GM19397 (cell line): ENCODE measurements around the gene CLCNKA.
"Not testable (repeated sequence)": the region's sequence is repeated elsewhere in the genome, so short reads cannot be mapped to it uniquely, and the experiment has no call there.

ENCODE experiments used
- ATAC-seq: cut with Tn5 transposase; IDR thresholded peaks from one replicate; pipeline ENCODE4 v1.9.1; 2021; ENCODE audit warnings: mild to moderate bottlenecking, moderate library complexity; ENCODE audit not compliant: unreplicated experiment

CLCNKA gene

DNA sequence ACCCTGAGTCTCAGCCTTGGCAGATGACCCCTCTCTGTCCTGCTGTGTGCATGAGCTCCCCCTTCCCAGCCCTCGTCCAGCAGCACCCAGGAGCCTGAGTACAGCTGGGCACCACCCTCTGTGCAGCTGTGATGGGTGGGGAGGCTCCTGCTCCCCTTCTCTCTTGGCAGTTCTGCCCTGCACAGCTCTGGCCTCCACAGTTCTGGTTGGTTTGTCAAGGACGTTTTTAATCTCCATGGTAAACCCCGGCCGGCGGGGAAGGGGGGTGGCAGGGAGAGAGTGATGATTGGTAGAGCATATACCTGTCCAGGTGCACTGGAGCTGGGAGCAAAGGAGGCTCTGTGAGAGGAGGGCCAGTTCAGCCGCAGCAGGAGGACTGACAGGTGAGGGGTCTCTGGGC, at the start of gene CLCNKA:
CLCNKA (plus strand) TSS at position 356 of the 400 bp plus-strand sequence. CDS start 584 bp downstream, outside the sequence.
- no peak for ATAC-seq

DNA sequence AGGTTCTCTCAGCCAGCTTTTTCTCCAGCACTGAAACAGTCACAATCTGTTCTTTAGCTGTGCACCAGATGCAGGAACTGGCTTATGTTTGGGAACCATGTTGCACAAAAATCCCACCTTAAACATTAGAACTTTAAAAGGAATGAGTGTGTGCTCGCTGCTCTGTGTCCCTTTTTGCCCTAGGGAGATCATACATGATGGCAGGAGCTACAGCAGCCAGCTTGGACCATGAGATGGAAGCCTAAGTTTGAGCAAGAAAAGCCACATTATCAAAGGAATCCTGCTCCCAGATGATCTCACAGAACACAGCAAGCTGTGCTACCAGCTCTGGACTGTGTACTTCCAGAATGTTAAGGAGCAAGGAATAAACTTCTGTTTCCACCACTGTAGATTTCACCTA, 49.4 kb upstream of the CLCNKA start:
- ATAC-seq: no peak

DNA sequence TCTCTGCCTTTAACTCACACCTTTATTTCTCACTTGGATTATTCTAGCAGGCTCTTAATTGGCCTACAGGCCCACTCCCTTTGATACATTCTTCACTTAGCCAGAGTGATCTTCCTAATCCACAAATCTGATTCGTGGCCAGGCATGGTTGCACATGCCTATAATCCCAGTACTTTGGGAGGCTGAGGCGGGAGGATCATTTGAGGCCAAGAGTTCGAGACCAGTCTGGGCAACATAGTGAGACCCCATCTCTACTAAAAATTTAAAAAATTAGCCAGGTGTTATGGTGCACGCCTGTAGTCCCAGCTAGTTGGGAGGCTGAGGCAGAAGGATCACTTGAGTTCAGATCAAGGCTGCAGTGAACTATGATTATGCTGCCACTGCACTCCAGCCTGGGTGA, 48.1 kb upstream of the CLCNKA start:
- ATAC-seq: no peak

DNA sequence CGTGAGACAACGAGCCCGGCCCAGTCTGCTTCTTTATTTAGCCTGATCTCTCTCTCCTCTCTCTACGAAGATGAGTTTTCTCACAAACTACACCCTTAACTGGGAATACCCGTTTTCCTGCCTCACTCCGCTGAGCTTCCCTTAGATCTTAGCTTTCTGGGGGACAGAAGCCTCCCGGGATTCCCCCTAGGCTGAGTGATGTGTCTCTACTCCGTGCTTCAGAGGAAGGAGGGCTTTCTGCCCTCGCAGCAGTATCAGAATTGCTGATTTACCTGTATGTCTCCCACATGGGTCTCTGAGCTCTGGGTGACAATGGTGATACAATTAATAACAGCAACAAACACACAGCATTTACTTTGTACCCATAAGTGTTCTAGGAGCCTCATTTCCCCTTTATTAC, 47.0 kb upstream of the CLCNKA start:
- ATAC-seq: no peak

DNA sequence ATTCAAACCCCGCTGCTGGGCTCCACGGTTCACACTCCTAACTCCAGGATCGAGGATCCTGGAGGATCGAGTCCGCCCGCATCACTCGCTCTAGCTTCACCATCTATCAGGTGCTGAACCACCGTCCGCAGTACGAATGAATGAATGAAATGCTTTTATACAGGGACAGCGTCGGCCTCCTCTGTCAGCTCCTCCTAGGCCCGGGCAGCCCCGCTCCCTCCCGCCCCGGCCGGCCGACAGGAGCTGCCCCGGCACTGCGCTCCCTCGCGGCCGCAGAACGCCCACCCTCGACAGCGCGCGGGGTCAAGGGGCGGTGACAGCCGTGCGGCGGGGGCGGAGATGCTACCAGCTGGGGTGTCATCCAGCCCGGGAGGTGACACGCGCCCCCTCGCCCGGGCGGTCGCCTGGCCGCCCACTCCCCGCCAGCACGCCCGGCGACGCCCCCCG, 46.5 kb upstream of the CLCNKA start:
- peak; percentile 46 for ATAC-seq

DNA sequence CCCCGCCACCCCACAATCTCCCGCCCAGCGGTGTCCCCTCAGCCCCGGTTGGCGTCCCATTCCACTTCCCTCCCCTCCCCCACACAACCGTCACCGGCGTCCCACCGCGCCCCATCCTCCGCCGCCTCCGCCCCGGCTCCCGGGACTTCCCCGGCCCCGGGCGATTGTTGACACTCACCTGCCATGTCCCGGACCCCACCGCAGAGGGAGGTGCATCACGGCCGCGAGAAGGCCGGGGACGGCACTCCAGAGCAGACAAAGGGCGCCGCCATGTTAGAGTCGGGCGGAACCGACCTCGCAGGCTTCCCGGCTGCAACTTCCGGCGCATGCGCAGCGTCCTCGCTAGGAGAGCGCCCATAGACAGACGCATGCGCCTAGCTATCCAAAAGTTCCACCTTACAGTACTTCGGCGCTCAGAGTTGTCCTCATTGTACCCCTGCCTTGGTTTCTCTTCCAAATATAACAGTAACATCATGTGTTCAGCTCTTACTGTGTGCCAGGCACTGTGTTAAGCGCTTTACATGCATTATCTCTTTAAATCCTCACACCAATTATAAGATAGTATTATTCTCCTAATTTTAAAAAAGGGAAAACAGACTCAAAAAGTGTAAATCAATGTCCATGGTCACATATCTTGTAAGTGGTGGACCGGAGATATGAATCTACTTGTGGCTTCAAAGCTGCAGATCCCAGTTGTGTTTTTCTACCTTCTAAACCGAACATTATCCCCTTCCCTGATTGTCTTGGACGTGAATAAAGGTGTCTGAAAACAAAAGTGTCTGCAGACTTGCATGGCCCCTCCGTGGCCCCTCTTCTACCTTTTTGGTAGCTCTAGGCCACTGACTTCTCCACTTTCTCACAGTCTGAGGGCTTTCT, 45.8 kb upstream of the CLCNKA start, which contains the start of gene ZBTB17:
ZBTB17 (minus strand) TSS at position 297 of the 876 bp plus-strand sequence. CDS start 27,606 bp downstream, outside the sequence.
- ATAC-seq: peak; percentile 80

DNA sequence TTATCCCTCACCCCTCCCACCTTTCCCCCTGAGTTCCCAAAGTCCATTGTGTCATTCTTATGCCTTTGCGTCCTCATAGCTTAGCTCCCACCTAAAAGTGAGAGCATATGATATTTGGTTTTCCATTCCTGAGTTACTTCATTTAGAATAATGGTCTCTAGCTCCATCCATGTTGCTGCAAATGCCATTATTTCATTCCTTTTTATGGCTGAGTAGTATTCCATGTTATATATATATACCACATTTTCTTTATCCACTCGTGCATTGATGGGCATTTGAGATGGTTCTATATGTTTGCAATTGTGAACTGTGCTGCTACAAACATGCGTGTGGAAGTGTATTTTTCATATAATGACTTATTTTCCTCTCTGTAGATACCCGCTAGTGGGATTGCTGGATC, 43.9 kb upstream of the CLCNKA start:
- not testable (repeated sequence) for ATAC-seq

DNA sequence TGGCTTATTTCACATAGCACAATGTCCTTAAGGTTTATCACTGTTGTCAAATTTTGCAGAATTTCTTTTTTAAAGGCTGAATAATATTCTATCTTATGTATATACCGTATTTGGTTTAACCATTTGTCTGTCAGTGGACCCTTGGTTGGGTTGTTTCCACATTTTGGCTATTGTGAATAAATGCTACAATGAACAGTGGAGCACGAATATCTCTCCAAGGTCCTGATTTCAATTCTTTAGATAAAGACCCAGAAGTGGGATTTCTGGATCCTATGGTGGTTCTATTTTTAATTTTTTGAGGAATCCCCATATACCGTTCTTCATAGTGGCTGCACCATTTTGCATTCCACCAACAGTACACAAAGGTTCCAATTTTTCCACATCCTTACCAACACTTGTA, 40.2 kb upstream of the CLCNKA start:
- no peak for ATAC-seq

DNA sequence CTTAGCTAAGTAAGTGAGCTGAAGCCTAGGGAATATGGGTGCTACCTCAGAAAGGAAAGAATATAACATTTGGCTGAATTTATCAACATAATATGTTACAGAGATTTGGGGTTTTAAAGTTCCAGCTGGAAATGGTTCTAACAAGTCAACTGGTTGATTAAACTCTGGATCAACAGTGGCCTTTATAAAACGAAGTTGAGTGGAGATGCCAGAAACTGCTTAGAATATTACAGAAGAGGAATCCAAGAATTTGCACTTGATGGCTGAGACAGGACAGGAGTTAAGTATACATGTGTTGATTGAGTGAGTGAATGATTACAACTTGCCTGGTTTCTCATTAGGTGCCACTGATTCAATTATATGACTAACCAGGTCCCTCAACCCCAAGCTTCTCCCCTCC, 38.6 kb upstream of the CLCNKA start:
- ATAC-seq: no peak

DNA sequence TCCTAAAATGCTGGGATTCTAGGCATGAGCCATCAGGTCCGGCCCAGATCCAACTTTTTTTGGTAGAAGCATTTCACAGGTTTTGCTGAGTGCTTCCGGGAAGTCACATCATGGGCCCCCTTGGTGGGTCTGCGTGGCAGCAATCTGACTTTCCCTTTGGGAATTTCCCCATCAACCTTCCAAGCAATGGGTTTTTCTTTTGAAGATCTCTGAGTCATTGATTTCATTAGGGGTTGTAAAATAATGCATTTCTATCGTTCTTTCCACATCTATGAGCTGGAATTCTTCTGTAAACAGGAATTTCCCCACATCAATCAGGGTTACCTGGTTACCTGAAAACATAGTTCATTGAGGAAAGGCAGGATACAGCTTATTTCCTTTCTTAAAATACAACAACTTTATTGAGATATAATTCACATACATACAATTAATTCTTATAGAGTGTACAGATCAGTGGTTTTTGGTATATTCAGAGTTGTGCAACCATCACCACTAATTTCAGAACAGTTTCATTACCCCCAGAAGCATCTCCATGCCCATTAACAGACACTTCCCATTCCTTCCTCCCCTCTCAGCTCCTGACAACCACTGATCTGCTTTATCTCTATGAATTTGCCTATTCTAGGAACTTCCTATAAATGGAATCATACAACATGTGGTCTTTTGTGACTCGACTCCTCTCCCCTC, 36.1 kb upstream of the CLCNKA start:
- no peak for ATAC-seq

DNA sequence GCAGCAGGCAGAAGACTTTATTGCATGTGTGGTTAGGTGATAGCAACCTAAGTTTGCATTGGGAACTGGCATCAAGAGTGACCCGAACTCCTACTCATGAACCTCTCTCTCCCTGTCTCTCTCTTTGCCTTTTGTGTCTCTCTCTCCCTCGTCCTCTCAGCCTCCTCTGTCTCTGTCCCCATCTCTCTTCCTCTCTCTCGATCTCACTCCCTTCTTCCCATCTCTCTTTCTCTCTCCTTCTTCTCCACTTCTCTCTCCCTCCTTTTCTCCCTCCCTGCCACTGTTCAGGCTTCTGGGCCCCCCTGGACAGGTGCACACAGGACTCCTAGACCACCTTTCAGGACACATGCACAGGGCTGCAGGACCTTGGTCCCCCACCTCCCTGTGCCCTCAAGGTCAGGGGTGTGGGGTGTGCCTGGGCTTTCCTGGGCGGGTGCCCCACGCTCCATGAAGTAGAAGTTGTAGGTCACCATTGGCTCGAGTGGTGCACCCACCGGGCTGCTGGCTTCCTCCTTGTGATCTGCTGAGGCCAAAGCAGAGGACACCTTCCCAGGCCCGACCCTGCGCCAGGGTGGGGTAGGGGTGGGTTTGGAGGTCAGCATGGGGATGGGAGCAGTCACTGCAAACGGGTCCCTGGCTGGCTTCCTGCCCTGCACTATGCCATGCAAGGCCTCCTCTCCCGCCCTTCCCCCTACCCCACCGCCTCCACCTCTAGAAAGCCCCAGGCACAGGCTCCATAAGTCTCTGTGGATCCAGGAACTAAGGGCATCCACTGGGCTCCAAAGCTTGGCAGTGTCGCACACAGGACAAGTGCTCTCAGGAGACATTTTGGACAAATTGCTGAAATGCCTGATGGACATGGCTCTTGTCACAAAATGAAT, 32.7 kb upstream of the CLCNKA start:
- no peak for ATAC-seq

DNA sequence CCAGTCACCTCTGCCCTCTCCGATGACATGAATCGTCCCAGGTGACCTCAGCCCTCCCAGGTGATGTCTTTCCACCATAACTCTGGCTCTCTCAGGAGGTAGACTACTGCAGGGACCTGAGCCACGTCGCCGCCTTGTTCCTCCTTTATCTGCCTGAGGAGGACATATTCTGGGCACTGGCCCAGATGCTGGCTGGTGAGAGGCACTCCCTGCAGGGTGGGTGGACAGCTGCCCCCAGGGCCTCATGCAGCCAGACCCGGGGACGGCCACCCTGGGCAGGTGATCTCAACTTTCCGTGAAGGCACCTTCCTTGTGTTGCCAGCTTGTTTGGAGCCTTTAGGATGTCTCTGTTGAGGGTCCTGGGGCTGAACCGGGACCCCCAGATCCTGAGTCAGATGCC, 32.1 kb upstream of the CLCNKA start:
- ATAC-seq: no peak

DNA sequence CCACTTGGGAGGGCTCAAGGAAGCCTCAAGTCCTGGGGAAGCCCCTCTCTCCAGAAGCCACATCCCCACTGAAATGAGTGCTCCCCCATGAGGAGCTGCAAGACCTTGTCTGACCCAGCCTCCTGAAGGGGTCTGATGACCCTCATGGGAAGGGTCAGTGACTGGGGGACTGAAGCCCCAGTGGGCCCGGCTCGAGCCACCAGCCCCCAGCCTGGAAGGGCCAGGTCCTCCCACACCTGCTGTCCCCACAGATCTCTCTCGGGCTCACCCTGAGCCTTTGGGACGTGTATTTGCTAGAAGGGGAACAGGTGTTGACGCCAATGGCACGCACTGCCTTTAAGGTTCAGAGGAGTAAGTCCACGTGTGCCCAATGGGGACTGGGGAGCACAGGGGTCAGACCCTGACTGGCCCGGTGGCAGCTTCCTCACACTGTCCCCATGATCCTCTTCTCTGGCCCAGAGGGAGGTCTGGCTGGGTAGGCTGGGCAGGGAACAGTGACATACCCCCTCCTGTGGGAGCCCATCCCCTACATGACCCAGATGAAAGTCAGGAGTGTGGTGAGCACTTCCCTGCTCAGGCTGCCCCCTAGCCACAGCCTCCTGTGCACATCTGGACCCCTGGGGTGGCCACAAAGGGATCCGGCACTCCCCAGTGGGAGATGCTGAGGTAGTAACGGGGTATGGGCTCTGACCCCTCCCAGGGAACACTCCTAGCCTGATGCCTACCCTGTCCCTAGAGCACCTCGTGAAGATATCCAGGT, 30.2 kb upstream of the CLCNKA start:
- ATAC-seq: no peak

DNA sequence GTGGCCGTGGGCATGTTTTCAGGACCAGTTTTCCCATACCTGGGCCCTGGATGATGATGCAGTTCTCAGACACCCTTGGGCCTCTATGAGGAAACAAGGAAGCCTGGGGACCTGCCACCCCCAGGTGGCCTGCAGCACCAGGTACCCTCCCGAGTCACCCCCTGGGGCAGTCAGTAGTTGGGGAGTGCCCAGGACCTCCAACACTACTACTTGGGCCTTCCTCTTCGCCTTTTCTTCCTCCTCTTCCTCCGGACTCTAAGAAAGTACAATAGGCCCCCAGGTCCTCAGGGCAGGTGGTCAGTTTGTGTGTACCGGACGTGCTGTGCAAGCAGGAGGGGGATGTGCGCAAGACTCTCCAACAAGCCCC, 29.7 kb upstream of the CLCNKA start:
- no peak for ATAC-seq

DNA sequence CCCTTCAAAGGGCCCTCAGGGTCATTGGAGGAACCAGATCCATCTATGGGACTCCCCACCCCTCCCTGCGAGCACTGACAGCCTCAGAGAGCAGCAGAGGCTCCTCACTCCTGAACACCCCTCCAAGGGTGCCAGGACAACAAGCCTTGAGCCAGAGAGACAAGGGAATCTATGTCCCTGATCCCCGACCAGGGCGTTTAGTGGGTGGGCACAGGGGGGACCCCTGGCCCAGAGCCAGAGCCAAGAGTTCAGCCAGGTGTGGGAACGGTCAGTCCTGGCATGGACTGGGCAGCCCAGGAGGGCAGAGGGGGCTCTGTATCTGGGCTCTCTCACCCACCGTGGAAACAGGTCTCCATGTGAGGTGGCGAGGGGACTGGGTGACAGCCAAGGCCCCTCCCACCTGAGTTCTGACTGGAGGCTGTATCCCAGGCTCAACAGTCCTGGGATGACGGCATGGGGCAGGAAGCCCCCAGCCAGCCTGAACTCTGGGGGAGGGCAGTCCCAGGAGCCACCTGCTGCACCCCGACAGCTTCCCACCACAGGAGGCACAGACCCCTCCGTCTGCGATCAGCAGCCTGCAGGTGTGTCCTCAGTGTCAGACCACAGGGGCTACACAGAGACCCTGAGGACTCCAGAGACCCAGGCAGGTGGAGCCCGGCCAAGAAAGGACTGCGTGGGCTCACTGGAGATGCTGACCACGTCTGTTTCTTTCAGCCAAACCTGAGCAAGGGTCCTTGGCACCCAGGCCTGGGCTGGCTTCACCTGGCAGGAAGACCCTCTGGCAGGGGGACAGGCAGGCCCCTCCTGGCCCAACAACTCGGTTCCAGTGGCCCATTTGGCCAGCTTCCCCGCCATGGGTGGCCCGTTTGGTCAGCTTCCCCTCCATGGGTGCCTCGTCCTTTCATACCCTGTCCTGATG, 29.0 kb upstream of the CLCNKA start:
- no peak for ATAC-seq

DNA sequence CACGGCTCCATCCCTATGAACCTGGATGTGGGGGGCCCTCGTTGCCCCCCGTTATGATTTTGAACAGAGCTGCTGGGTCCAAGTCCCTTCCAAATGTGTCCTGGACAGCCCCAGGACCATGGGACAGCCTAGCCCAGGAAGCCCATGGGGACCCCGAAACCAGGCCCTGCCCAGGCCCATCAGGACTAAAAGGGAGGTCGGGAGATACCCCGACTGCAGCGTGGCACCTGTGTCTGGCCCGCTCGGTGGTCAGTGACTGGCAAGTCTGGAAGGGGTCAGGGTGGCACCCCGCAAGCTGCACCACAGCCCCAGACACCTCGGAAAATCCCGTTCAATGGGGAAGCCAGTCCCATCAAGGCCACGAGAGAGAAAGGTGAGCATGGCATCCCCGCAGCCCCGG, 28.2 kb upstream of the CLCNKA start:
- ATAC-seq: no peak

DNA sequence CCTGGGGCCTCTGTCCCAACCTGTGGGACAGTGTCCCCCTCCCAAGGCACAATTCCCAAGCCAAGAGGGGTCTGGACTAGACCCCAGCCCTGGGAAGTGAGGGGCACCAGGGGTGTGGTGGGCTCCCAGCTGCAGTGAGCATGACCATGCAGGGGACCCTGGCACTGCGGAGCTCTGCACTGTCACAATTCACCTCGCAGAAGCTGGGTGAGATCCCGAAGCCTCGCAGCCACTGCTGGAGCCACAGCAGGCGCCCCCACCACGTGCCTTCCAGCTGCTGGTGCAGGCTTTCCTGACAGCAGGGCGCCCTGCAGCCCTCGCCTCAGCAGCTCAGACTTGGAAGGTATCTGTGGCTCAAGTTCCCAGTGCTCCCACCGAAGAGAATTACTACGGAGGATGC, 27.8 kb upstream of the CLCNKA start:
- ATAC-seq: no peak

DNA sequence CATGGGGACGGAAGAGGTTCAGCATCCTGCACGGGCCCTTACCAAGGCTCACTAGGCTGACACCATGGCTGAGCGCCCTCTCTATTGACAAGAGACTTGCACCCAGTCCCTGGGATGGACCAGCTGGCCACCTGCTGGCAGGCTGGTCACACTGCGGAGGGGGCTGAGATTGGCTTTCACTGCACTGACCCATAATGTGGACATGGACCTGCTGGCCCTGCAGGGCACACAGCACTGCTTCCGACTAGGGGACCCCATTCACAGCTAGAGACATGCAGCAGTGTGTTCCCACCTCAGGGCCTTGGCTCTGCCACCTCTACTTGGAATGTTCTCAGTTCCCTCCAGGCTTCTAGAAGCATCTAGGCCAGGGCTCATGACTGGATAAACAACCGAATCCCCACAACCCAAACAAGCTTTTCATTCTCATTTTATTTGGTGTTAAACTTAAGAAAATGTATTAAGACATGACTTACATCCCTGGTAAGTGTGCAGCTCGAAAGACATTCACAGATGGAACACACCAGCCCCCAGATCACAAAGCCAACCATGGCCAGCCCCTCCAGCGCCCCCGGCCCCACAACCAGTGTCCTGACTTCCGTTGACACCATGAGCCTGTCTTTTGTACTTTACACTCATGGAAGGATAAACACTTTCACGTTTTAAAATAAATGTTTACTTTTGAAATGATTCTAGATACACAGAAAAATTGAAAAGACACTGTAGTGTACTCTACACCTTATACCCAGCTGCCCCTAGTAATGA, 27.1 kb upstream of the CLCNKA start:
- no peak for ATAC-seq
